ENCODE results near the gene HOXA4.

Gene HOXA4

DNA sequence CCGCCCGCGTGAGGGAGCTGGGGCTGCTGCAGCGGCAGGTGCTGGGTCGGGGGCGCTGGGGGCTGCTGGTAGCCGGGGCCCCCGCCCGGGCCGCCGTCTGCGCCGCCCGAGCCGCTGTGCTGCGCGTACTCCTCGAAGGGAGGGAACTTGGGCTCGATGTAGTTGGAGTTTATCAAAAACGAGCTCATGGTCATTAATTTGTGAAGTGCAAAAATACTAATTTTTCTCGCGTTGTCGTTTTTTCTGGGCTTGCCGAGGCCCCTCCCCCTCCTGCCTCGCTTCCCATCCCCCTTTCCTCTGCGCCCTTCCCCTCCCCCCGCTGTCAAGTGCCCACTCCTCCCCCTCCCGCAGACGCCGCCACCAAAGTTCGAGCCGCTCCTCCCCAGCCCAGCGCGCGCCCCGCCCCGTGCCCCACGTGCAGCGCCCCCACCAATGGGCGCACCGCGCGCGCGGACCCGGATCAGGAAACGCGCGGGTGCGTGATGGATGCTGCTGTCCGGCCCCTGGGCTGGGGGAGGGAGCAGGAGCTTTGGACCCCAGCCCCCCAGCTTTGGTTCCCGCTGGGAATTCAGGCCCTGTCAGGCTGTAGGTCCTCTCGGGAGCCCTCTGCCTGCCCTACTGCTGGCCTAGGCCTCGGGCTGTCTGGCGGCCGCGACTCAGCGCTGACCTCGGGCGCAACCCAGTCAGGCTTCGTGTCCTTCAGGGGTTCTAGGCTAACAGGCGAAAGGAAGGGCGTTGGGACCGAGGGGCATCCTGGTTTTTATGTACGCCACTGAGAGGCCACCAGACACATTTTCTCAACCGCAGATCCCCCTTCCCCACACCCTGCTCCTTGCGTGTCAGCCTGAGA is at the start of gene HOXA4:
Gene HOXA4, minus strand, starts transcription at position 218 of the 850 bp plus-strand sequence. Its CDS starts 24 bp downstream, at position 194.
- DNase-seq = peak; percentile 69

DNA sequence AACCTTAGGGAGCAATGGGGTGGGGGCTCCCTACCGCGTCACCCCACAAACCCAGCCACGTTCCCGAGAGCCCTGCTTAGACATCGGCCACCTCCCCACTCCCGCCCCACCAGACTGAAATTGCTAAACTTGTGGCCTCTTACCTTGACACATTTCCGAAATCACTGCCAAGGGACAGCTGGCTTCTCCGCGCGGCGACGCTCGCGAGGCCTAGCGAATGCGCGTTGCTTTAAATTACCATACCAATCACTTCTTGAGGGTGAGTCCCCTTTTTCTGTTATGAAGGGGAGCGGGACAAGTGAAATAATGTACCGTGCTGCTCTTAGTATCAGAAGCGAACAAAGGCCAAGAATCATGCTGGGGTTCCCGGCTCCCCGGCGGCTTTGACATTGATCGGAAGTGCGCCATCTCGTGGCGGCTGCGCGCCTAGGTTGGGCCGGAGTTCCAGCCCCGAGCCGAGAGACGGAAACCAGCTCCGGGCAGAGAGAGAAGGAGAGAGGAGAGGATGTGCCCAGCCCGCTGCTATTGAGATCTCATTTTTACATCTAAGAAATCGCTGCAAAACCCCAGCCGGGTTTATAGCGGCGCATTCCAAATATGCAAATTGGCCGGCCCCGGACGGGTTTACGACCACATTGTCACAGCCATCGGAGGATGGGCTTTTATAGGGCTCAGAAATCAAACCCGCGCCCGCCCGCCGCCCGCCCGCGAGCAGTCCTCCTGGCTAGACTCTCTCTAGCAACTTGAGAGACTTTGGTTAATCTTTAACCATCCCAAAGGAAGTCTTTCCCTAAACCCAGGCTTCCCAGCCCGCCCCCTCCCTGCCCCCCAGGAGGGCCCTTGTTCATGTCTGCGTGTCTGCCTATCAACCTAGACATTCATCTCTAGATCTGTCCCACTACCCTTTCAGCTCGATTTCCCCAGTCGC is 49.2 kb upstream of the HOXA4 start:
- DNase-seq = peak; percentile 58

DNA sequence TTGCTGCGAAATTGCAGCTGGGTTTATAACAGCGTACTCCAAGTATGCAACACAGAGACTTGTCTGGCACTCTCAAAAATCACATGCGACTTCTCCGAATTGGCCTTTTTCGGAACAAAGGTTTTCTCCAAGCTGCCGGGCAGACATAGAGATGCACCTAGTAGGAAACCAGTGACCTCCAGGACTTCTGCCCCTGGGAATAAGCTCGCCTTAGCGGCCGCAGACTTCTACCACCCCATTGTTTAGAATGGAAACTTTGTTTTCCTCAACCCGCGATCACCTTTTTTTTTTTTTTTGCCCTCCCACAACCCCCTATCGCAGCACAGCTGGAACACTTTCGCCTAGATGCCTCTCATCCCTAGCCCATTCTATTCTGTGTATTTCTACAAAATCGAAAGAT is 48.5 kb upstream of the HOXA4 start:
- no peak for DNase-seq

DNA sequence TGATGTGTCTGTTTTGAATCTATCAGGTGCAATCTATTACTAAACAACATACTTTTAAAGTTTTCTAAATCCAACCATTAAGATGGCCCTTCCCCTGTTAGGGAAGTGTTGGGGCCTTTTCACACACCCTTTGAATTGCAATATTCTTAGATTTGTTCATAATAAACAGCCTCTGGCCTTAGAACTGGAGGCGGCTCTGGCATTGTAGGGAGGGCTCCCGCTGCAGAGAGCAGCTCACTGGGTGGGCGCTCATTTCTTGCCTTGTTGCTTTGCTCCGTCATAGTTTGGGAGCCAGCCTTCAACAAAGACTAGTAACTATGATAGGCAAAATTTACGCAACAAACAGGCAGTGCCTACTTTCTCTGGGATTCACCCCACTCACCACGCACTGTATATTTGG is 47.8 kb upstream of the HOXA4 start:
- no peak for DNase-seq

DNA sequence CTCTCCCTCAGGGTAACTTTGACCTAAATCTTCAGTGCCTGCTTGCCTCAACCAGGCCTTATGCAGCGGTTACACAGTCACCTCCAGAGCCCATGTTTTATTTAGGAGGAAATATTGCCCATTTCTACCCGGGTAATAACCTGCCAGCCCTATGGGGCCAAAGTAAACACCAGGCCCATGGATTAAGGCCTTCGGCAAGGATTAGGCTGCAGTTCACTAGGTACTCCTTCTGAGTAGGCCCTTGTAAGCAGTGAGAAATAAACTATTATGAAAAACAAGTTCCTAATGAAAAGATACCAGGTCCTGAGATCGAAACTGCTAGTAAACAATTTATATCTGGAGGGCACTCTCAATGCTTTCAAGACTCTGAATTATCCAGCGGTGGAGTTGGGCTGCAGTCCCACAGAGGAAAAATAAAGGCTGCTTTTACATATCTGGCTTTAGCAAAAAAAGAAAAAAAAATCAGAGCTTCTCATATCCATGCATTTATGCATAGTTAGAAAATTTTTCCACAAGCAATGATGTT is 47.3 kb upstream of the HOXA4 start:
- no peak for DNase-seq

DNA sequence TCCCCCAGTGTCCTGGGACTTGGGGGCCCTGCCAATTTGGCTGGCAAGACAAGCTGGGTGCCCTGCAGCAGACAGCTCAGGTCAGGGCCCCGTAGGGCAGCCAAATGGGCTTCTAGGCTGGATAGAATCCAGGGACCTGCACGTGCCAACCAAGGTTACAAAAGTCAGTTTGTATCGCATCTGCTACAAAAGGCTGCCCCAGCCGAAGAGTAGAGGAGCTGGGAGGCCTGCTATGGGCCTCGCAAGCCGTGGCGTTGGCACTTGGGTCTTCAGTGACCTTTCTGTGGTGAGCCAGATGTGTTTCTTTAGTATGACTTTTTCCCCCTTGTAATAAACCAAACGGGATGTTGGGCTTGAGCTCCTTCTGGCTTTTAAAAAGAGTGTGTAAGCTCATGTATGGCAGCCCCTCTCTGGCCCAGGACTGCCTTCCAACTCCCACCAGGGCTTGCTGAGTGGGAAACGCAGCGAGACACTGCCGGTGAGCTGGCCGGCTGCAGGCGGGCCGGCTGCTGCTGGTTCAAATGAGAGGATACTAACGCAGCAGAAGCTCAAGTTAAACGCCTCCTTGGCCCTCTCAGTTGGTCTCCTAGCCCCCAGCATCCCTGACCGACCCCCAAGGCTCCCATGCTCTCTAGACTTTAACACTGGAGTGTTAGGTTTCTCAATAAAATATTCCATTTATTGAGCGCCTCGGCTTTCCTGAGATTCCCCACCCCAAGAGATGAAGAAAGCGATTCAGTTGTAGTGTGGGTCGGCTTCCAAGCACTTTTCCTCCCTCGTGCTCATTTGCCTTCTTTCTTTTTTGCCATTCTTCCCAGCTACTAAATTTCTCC is 46.6 kb upstream of the HOXA4 start:
- no peak for DNase-seq

DNA sequence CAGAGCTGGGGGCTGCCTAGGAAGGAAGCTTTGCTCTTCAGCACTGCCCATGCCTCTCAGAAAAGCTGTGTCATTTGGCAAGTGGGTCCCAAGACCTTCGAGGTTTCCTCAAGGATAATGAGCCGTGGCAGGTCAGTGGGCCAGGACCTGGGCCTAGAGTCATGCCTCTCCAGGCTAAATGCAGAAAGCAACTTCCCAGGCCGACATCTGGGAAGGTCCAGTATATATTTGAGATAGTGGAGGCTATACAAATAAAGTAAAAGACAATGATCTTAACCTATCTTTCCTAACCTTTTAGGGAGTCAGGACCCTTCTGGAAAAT is 45.9 kb upstream of the HOXA4 start:
- DNase-seq = no peak

DNA sequence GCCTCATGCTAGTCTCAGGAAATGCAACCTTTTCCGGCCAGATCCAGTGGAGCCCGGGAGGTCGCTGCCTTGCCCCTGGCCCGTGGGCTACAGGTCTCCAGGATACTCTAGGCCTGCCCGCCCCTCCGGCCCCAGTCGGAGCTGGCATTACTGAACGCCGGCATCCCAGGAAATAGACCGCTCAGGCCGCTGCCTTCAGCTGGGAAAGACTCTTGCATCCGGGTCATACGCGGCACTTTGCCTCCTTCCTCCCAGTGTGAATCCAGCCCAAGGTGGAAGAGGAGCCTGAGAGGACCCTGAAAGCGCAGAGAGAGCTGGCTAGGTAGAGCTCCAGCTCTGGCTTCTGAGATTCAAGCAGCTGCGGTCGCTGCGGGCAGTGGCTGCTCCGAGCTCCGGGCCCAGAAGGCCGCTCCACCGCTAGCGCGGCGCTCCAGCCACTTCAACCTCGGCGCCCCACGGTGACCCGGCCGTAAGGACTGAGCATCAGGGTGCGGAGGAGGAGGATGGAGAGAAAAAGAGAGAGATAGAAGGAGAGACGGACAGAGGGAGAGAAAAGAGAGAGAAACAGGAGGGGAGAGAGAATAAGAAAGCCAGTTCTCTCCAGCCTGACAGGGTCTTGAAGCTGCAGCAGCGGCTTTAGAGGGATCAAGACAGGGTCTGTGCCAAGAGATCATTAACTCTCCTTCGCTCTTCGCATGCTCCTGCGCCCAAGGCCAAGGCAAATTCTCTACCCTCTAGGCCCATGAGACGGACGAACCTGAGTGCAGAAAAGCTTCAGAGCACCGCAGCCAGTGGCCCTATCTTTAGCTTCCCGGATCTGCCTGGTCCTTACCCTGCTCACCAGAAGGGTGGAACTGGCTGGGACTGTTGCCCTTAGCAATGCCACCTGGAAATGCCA is 45.3 kb upstream of the HOXA4 start:
- no peak for DNase-seq

DNA sequence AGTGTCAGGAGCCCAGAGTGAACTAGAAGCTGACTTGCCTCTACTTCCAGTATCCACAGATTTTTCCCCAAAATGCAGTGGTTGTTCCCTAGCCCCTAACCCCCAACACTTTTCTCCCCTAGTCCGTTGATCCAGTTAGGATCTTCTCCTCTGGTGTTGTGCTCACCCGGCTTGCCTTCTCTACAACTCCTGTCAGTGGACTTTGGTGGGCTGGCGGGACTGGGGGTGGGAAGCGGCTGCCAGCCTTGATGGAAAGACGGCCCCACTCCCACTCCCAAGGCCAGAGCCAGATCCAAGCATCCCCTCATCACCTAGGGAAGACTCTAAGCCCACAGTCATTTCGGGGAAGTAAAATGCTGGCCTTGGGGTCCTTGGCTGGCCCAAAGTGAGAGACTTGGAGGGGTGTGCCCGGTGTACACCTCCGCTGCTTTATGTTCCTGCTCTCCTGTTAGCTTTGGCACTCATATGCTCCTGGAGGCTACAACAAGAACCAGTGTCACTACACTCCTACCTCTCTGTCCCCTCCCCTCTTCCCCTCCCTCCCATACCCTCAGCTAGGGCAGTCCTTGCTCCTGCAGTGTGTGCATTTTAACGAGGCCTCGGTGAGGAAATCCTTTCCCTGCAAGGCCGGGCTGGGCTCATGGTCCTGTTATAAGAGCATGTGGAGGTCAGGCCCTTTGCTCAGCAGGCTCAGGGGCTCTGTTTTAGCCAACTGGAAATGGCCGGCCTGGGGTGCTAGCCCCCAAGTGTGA is 44.5 kb upstream of the HOXA4 start:
- no peak for DNase-seq

DNA sequence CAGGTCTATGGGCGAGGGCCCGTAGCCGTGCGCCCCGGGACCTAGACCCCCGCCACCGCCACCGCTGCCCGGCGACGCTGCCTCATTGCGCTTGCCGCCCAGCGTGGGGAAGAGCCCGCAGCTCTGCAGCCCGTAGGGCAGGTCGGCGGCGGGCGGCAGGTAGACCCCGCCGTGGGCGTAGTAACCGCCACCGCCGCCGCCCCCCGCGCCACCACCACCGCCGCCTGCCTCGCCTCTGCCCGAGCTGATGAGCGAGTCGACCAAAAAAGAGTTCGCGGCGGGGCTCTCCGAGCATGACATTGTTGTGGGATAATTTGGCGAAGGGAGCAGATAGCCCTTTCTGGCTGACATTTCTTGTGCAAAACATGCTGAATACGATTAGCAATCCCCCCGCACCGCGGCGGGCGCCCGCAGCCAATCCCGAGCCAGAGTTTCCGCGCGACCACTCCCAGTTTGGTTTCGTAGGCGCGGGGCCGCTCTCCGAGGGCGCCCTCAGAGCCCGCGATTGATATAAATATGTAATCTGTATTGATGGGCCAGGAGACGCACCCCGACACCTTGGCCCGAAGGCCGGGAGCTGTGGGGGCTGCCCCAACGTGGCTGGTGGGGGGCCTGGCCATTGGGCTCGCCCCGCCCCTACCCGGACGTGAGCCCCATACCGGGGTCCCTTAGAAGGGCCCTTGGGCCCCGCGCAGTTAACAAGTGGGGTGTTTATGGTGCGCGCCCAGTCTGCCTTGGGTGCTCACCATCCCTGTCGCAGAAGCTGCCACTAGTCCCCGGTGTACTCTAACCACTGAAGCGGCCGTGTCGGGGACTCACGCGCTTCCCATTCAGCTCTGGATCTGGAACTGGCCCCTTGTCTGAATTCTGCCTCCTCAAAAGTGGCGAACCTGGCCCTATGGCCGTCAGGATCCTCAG is 43.7 kb upstream of the HOXA4 start, which contains the start of gene HOXA10:
Gene HOXA10, minus strand, starts transcription at position 365 of the 918 bp plus-strand sequence. Its CDS starts 14 bp downstream, at position 351.
- no peak for DNase-seq

DNA sequence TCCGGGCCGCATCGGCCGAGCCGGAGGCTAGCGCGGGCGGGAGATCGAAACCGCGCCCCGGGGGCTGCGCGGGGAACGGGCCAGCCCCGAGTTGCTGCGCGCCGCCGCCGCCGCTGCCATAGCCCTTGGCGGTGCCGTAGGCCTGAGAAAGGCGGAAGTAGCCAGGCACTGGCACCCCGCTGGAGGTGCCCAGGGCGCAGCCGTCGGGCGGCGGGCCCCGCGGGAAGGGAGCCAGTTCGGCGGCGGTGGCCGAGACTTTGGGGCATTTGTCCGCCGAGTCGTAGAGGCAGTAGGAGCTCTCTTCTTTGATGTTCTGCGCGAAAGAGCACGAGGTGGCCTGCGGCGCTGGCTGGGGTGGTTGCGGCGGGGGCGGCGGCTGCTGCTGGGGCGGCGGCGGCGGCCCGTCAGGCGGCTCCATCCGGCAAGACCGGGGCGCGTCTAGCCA is 43.0 kb upstream of the HOXA4 start:
- DNase-seq = no peak

DNA sequence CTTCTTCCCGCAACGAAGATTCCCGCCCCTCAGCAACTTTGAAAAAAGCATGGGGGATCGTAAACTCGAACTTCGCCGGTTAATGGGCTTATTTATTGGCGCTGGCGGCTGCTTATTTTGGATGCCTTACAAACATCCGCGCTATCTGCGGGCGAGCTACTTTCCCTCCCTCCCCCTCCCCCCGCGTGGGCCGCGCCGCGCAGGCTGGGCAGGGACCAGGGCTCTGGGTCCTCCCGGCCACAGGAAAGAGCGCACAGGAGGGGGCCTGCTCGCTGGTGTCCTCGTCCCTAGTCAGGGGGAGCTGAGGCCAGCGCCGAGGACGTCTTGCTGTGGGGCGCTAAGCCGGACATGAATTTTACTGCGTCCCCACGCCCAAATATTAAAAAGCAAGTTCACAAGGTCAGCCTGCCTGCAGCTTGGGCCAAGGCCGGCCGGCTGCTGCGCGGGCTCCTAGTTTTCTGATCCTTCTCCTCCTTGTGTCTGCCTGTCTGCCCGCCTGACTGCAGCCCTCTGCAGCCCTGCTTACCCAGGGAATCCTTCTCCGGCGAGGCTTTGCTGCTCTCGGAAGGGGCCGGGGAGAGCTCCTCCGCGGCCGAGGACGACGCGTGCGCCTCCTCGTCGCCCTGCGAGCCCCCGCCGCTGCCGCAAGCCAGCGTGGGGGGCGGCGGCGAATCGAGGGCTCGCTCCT is 42.4 kb upstream of the HOXA4 start:
- DNase-seq = no peak

DNA sequence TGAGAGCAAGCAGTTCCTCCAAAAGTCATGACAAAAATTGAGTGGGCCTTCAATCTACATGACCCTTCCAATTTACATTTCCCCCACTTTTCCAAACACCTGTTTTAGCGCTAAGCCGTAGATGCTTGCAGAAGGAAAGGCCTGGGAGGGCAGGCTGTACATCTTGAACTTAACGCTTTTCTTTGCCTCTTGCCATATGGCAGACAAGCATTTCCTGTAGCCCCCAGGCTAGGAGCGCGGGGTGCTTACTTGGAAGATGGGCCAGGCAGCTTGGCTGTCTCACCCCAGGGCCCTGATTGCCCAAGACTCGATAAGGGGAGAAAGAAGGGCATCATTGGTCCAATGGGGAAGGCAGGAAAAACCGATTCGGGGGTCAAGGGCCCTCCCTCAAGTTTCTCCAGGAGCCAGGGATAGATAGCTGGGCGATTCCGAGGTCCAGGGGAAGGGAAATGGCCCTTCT is 41.8 kb upstream of the HOXA4 start:
- DNase-seq = no peak

DNA sequence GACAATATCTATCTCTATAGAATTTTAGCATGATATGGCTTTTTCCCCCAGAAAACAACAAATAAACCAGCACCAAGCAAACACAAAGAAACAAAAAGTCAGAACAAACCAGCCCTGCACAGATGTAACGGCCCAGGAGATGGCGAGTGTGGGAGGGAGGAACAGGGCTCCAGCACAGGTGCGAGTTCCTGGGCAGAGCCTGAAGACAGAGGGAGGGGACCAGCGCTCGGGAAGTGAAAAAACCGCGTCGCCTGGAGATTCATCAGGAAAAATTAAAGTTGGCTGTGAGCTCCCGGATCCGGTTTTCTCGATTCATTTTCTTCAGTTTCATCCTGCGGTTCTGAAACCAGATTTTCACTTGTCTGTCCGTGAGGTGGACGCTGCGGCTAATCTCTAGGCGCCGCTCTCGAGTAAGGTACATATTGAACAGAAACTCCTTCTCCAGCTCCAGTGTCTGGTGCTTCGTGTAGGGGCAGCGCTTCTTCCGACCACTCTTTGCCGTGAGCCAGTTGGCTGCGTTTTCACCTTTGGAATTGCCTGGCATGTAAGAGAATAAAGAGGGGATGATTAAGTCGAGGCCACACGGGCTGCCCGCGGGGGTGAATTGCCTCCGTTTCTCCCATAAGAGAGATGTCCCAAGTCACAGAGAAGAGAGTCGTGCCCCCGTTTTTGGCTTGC is 41.2 kb upstream of the HOXA4 start:
- no peak for DNase-seq

DNA sequence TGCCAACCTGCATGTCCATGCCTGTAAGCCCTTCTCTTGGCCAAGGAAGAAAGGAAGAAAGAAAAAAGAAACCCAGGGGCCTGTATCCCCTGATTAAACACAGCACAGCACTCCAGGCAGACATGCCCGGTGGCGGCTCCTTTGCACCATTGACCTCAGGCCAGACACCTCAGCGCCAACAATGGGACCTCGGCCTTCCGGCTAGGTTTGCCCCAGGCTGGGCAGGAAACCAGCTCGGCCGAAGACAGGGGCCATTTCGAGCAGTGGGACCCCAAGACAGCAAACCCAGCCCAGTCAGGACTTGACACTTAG is 40.7 kb upstream of the HOXA4 start:
- DNase-seq = no peak

DNA sequence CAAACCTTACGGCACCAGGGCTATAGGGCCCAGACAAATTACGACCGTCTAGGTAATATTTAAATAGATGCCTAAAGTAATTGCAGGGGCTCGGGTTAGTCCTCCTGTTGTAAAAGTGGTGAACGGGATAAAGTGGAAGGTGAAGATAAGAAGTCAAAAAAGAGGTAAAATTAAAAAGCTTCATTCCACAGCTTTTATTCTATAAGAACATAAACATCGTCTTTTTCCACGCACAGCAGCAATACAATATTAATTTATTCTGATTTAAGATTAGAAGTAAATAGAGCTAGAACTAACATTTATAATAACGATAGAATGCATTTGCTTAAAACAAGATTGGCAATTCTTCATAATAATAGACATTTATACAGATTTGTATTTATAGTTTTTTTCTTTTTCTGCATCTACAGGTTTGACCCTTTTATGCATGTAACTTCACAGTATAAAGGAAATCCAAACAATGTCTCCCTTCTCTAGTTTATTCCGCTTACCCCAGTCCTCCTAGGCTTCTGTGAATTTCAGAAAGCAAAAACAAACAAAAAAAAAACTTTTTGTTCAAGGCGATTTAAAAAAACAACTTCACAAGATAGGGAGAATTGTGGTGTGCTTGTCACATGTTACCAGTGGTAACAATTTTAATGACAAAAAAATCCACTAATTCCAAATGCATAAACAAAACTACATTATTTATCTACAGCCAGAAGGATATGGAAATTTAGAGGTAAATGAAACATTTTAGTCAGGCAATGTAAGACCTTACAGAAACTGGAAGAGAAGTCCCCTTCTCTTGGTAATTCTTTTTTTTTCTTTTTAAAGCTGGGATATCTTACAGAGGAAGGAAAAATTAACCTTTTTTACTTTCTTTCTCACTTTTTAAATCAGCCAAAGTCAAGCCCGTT is 40.1 kb upstream of the HOXA4 start:
- no peak for DNase-seq

DNA sequence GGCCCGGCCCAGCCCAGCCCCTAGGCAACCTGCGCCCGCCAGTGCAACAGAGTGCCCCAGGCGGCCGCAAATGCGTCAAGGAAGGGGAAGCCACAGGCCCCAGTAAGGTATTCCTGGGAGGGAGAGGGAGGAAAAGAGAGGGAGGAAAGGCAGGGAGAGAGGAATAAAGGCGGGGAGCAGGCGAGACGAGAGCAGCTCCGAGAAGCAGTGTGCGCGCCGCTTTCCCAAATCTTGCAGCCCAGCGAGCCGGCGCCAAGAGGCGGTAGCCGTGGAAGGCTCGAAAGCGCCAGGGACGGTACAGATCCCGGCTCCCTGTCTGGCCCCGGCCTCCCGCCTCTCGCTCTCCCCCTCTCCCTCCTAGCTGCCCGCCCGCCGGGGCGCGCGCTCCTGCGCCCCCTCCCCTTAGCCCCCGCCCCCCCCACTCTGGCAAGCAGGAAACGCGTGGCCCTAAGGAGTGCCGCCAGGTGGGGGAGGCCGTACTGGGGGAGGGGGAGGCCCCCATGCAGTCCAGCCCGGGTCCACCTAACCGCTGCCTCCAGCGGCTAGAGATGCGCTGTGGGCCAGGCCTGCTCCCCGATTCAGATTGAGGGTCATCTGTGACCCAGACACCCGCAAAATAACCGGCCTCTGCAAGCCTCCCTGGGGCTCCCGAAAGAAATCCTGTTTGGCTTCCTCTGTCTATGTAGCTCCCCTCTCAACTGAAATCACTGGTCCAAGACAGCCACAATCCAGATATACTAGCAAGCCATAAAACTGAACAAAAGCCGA is 39.3 kb upstream of the HOXA4 start:
- DNase-seq = no peak

Measured in activated gamma-delta T cell treated with Interleukin-2 at 50 U/mL for 16 hours (primary cell).